ENCODE data around the gene CNST.
"Not testable (repeated sequence)": the region's sequence is repeated elsewhere in the genome, so short reads cannot be mapped to it uniquely, and the experiment has no call there.

Gene CNST

DNA sequence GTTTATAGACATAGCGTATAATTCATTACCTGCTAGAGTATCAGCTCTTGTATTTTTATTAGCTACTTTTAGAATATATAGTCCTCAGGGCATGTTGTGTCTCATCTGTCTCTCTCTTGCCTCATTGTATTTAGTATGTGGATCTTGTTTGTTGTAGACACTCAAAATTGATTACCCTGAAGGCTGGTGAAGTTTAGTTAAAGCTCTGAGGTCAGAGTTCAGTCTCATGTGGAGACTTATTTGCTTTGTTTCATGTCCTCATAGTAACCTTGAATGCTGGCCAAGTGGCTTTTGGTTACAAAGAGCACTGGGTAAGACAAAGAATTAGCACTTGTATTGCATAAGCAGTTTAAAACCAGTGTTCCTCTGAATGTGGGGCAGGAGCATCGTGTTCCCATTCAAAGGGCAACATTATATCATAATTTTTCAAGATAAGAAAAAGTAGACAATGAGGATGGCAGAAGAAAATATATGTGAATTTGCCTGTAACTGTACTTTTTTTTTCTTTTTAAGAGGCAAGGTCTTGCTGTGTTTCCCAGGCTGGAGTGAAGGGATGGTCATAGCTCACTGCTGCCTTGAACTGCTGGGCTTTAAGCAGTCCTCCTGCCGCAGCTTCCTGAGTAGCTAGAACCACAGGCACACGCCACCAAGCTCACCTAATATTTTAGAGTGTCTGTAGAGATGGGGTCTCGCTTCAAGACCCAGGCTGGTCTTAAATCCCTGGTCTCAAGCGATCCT is 17.4 kb downstream of the CNST start:
- no peak for DNase-seq

DNA sequence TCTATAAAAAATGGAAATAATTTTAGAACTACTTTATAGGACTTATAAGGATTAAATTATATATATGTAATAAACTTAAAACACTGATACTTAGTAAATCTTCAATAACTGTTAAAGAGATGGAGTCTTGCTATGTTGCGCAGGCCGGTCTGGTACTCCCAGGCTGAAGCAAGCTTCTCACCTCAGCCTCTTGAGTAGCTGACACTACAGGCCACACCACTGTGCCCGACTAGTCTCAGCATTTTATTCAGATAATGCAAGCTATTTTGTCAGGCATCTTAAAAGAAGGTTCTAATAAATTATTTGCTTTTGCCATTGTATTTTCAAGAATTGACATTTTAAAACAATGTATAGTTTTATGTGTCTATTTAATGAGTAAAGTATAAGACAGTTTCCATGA is 20.8 kb downstream of the CNST start:
- DNase-seq, result no peak

DNA sequence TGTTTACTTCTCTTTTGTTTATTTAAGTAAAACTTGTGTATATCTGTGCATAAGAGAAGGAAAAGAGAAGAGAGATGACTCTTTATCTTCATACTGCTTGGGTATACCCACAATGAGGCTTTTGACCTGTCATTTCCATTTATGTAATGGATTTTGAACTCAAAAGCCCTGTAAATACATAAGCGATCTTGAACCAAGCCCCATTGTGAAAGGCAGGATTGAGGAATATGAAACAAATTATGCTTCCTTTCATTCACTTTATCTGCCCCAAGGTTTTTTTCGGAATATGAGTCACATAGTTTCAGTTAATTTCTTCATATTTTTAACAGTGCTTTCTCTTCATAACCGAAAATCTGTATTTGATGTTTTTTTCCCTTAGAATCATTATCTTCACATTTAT is 21.4 kb downstream of the CNST start:
- DNase-seq, result no peak

DNA sequence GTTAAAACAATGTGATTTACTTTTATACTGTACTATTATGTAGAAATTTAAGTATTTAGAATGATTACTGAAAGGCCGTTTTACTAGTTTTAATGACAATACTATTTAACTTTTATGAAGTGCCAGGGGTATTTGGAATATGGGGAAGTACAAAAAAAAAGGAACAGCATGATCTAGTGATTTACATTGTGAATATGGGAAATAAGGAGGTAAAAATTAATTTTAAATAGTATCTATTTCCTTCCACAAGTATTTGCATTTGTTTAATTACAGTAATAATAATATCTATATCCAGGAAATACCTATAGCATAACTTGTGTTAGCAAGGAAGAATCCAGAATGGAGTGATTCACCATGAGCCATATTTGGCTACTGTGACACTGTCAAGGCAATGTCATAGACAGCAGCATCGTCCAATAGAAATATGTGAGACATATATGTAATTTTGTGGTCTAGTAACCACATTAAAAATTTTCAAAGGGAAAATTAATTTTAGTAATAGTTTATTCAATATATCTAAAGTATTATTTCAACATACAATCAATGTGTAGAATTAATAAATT is 22.0 kb downstream of the CNST start:
- no peak for DNase-seq

DNA sequence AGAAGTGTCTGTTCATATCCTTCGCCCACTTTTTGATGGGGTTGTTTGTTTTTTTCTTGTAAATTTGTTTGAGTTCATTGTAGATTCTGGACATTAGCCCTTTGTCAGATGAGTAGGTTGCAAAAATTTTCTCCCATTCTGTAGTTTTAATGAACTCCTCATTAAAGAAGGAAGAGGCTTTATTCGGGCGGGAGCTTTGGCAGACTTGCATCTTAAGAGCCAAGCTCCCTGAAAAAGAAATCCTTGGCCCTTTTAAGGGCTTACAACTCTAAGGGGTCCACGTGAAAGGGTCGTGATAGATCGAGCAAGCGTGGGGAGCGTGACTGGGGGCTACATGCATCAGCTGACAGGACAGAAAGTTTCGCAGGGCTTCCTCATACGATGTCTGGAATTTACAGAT is 23.7 kb downstream of the CNST start:
- DNase-seq, result not testable (repeated sequence)

DNA sequence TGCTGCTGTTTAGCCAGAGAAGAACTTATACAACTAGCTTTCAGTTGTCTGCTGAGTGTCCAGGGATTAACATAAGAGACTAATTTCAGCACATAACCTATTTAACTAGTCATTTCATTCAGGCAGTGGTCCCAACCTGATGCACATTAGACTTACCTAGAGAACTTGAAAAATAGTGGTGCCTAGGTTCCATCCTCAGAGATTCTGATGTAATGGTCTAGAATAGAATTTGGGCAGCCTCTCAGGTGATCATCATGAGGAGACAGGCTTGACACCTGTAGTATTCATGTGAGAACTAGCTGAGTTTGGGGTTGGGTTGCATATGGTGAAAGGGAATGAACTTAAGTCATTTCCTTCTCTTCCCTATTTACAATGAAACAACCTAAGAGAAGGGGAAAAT is 24.8 kb downstream of the CNST start:
- DNase-seq, result no peak

DNA sequence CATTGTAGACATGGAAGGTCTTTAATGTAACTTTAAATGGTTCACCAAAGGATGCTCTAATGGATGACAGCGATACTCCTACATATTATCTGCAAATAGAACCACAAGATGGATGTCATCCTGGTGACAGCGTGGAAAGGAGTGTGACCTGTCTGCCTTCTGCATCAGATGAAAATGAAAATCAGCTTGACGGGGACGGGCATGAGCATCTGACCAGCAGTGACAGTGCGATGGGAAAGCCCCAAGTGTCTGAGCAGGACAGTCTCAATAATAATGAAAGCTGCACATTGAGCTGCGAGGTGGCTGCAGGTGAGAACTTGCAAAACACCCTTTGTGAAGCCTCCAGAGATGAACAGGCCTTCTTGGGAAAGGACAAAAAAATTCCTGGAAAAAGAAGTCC is 25.2 kb downstream of the CNST start:
- DNase-seq, result peak; percentile 8

DNA sequence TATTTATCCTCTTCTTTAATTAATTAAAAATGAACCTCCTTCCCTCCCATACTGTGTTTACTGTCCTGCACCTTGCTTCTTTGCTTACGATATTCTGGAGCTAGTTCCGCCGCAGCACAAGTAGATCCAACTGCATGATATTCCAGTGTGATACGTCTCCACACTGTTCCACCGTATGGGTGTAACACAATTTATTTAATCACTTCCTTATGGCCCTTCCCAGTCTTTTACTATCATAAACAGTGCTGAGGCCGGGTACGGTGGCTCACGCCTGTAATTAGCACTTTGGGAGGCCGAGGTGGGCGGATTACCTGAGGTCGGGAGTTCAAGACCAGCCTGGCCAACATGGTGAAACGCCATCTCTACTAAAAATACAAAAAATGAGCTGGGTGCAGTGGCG is 25.7 kb downstream of the CNST start:
- DNase-seq, result no peak

DNA sequence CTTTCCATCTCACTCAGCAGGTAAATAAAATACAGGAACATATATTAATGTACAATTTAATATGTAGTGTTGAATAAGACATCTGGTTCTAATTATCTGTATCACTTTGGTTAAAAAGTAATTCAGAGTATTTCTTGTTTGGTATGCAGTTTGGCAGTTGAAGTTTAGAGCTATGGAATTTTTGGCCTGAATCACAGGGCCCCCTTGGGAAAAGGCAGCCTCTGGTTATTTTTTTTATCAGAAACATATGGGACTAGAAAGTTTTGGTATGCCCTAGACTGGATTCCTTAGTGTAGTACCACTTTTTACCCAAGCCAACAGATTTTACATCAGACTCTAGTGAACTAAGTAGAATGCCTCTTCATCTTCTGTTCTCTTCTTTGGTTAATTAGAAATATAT is 26.4 kb downstream of the CNST start:
- DNase-seq, result no peak

DNA sequence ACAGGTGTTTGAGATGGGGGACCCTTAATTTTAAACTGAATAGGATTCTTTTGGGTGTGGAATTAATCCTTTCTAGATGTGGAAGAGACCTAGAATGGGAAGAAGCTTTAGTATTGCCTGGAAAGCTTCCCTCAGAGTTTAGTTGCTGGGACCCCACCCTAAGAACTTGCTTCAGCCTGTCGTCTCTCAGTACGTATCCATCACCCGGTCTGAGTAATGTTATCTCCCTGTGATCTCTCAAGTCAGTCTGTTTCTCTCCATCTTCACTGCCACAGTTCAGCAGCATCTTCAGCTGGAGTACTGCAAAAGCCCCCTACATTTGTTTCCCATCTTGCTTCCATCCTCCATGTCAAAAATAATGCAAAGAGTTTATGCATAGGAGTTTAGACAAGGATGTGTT is 28.9 kb downstream of the CNST start:
- DNase-seq, result no peak

DNA sequence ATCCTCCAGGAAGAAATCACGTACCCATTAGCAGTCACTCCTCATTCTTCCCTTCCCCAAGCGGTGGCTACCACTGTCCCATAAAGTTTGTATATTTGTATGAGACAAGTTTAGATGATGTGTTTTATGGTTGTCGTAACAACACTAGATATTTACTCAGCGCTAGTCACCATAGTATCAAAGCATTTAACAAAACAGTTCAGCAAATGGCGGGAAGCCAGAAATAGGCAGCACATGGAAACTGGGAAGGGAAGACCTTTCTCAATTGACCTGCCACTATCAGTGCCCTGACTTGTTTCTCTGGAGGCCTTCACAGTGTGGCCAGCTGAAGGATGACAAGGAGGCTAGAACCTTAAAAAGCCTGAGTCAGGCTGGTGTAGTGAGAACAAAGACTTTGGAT is 31.1 kb downstream of the CNST start:
- no peak for DNase-seq

DNA sequence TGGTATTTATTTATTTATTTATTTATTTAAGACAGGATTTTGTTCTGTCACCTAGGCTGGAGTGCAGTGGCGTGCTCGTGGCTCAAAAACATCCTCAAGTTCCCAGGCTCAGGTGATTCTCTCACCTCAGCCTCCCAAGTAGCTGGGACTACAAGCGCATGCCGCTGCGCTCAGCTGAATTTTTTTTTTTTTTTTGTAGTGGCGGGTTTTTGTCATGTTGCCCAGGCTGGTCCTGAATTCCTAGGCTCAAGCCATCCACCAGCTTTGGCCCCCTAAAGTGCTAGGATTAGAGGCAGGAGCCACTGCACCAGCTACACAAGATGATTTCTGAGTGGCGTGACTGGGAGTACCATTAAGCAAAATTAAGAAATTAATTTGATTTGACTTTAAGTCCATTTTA is 31.7 kb downstream of the CNST start:
- DNase-seq, result no peak

DNA sequence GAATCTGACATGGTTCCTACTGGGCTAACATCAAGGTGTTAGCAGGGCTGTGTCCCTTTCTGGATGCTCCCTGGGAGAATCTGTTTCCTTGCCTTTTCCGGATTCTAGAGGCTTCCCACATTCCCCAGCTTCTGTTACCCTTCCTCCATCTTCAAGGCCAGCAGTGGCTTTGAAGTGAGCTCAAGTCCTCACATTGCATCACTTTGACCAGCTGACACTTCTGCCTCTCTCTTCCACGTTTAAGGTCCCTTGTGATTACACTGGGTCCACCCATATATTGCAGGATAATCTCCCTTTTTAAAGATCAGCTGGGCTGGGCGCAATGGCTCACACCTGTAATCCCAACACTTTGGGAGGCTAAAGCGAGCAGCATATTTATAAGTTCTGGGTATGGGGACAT is 33.1 kb downstream of the CNST start:
- DNase-seq, result no peak

DNA sequence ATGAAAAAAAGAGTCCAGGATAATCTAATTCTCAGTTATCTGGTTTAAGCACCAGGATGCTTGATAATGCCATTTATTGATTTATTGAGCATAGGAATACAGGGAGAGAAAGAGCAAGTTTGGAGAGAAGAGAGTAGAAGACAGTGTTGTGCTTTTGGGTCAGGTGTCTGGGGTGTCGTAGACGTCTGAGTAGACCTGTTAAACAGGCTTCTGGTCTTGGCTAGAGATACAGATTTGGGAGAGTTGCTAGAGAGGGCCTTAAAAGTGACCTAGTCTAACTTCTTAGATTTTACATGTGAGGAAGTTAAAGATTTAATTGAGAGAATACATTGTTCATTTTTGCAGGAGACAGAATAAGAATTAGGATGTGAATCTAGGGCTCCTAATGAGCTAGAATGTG is 34.3 kb downstream of the CNST start:
- DNase-seq, result no peak

DNA sequence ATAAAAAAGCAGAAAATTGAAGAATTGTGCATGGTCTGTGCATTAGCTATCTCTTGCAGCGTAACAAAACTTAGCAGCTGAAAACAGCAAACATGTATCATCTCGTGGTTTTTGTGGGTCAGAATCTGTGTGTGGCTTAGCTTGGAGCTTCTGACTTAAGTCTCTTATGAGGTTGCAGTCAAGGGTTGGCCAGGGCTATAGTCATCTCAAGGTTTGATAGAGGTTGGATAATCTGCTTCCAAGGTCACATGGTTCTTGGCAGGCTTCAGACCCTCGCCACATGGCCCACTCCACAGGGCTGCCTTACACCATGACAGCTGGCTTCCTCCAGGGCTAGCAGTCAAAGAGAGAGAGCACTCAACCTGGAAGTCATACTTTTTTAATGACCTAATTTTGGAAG is 35.9 kb downstream of the CNST start:
- no peak for DNase-seq

DNA sequence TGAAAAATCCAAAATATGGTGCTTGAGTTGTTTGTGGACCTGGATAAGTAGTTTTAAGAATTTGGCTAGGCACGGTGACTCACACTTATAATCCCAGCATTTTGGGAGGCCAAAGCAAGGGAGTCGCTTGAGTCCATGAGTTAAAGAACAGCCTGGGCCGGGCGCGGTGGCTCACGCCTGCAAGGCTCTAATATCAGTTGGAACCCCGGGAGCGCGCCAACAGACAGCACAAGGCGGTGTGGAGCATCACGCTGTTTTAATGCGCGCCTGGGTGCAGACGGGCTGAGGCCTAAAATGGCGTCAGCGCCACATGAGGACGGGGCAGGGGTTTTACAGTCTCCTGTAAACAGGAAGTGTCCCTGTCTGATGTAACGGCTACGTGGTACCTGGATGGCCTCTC is 39.0 kb downstream of the CNST start:
- DNase-seq, result not testable (repeated sequence)

DNA sequence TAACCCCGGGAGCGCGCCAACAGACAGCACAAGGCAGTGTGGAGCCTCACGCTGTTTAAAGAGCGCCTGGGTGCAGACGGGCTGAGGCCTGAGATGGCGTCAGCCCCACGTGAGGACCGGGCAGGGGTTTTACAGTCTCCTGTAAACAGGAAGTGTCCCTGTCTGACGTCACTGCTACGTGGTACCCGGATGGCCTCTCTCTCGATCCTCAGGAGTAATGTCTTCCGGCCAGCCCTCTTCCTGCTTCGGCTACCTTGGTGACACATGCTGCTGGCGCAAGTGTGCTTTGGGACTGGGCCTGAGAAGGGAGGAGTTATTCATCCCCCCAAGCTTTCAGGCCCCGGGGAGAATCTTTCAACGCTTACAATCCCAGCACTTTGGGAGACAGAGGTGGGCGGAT is 41.2 kb downstream of the CNST start:
- DNase-seq, result no peak

DNA sequence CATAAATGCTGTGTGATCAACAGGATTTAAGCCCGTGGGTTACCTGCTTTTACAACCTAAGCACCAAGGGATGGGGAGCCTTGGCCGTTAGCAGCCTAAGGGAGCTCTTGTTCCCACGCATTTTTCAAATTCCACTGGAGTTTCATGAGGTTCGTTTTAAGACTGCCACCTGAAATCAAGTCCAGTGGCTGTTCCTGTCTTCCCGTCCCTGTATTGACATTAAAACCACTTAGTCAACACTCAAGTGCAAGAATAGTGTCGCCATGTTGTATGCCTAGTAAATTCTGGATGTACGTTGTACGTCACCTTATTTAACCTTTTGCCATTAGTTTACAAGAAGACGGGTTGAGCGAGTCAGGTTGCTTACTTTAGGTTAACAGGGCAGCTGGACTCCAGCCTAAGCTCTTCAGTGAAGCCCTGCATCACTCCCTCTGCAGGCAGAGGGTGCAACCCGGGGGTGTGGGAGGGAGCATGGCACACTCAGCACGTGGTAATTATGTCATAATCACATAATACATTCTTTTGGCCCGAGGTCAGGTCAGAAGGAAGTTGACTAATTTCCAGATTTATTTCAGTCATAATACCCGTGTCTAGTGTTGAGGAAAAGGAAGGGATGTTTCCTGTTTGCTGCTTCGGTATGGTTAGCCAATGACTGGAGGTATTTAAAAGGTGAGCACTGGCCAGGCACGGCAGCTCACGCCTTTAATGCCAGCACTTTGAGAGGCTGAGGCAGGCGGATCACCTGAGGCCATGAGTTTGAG is 42.5 kb downstream of the CNST start:
- peak; percentile 34 for DNase-seq

DNA sequence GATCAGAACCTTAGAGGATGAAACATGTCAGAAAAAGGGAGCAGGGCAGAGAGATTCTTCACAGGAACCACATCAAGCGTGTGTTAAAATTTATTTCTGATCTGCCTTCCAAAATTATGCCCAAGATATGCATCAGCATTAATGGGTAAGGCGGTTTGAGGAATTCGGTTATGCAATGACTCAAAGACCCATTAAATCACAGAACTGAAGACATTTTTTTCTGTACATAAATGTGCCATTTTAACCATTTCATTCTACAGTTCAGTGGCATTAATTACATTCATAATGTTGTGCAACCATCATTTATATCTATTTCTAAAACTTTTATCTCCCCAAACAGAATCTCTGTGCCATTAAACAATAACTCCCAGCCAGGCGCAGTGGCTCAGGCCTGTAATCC is 43.4 kb downstream of the CNST start:
- DNase-seq, result no peak

DNA sequence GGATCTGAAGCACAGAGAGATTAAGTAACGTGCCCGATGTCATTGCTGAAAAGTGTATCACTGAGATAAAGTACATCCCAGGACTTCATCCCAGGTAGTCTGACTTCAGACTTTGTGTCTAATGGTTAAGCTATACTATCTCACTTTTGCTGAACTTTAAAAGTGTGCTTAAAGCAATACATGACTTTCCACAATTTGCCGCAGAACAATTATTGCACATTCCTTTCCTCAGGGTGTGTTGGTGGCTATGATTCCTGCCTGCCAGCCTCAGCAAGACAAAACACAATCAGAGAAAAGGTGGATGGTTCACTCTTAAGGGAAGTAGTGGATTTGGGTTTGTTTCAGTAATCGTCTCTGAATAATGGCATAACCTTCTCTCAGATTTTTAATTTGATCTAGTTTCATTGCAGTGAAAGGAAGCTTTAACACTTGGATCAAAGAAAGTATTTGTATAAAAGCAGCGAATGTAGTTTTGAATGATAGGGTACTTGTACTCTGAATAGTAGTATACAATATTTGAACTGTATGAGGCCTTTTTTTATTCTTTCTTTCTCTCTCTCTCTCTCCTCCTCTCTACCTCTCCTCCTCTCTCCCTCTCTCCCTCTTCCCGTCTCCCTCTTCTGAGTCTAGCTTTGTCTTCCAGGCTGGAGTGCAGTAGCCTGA is 47.0 kb downstream of the CNST start:
- no peak for DNase-seq

DNA sequence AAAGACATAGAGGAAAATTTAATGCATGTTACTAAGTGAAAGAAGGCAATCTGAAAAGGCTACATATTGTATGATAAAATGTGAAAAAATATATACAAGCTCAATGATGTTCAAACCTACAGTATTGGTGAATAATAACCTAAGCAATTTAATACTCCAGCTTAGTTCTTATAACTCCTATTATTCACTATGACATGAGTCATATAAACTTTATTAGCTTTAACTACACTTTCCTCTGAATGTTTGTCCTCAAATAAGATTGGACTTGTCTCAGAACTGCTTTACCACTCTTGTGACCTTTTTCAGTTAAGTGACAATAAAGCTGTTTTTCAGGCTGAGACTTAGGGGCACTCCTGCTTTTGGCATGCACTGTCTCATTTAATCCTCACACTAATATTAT is 50.9 kb downstream of the CNST start:
- no peak for DNase-seq

DNA sequence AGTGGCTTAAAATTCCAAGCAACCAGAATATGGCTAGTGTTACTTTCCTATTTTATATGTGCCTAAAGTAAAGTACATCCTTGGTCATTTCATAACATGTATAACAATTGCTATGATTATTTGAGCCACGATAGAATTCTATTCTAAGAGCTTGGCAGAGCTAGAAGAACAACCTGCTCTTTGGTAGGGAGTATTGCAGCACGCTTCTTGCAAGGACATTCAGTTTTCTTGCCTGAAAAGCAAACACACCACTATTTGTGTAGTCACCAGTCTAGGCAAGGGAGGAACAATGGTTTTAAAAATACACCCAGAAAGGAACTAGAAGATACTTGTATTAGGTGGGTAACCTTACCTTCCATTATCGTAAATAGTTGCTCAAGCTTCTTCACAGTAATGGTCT is 51.5 kb downstream of the CNST start:
- no peak for DNase-seq

DNA sequence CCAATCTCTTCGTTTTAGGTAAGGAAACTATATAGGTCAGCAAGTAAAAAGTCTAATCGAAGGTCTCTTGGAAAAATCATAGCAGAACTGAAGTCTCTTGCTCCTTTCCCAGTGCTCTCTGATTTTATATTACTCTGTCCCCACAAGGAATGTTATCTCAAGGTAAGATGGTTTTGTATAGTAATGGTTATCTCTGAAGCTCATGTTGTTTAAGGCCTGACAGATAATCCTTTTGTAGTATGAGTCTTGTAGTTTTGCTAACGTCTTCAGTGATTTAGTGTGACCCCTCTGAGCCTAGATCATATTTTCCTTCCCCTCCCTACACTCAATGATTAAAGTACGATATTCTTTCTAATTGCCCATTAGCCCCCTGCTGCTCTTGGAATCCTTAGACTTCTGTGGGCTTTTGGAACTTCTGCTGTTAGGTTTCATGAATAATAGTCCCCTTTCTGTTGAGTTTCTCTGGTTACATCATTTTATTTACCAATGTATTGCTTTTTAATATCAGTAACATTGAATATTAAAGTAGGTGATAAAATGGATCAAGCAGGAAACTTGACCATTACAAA is 52.1 kb downstream of the CNST start:
- DNase-seq, result no peak
